ENCODE results near the gene TMEM254.
A peak's percentile ranks its signal among the peaks of the same experiment; 100 is the strongest.
"Not testable (repeated sequence)": the region's sequence is repeated elsewhere in the genome, so short reads cannot be mapped to it uniquely, and the experiment has no call there.

The TMEM254 gene

GRCh38 chr10:80072584-80072983 lies 5.9 kb upstream of the TMEM254 start:
- no peak overlapping the region for H3K27ac ChIP-seq
- DNase-seq (ENCODE audit: low read depth, low spot score) = no peak

- peak; percentile 69 for DNase-seq (ENCODE audit: low read depth, low spot score)
- H3K27ac ChIP-seq = peak overlapping the region; percentile 88
Observed at GRCh38 chr10:80075781-80076180, 2.7 kb upstream of the TMEM254 start.

- peak overlapping the region; percentile 93 for H3K27ac ChIP-seq
- DNase-seq (ENCODE audit: low read depth, low spot score) = no peak
Observed at GRCh38 chr10:80077869-80078447, 507 bp upstream of the TMEM254 start.

- H3K27ac ChIP-seq = peak overlapping the region; percentile 93
- DNase-seq (ENCODE audit: low read depth, low spot score) = no peak
Observed at GRCh38 chr10:80079312-80079719, 851 bp downstream of the TMEM254 start.

GRCh38 chr10:80081026-80081425 lies 2.6 kb downstream of the TMEM254 start:
- DNase-seq (ENCODE audit: low read depth, low spot score) = no peak
- peak overlapping the region; percentile 95 for H3K27ac ChIP-seq

GRCh38 chr10:80081801-80082750 lies 3.6 kb downstream of the TMEM254 start:
- H3K27ac ChIP-seq = peak overlapping the region; percentile 95
- DNase-seq (ENCODE audit: low read depth, low spot score) = peak; percentile 75

GRCh38 chr10:80090121-80090520 lies 11.7 kb downstream of the TMEM254 start:
- no peak for DNase-seq (ENCODE audit: low read depth, low spot score)
- H3K27ac ChIP-seq = no peak overlapping the region

- H3K27ac ChIP-seq = no peak overlapping the region
- DNase-seq (ENCODE audit: low read depth, low spot score) = no peak
Observed at GRCh38 chr10:80094231-80094630, 15.8 kb downstream of the TMEM254 start.

GRCh38 chr10:80098272-80098671 lies 19.8 kb downstream of the TMEM254 start:
- DNase-seq (ENCODE audit: low read depth, low spot score); H3K27ac ChIP-seq: not testable (repeated sequence)

GRCh38 chr10:80099295-80099694 lies 20.8 kb downstream of the TMEM254 start:
- DNase-seq (ENCODE audit: low read depth, low spot score); H3K27ac ChIP-seq: not testable (repeated sequence)

- H3K27ac ChIP-seq = no peak overlapping the region
- no peak for DNase-seq (ENCODE audit: low read depth, low spot score)
Observed at GRCh38 chr10:80100116-80100515, 21.7 kb downstream of the TMEM254 start.

- no peak overlapping the region for H3K27ac ChIP-seq
- DNase-seq (ENCODE audit: low read depth, low spot score) = peak; percentile 57
Observed at GRCh38 chr10:80100861-80101695, 22.6 kb downstream of the TMEM254 start.

GRCh38 chr10:80104066-80104926 lies 25.8 kb downstream of the TMEM254 start:
- H3K27ac ChIP-seq = no peak overlapping the region
- DNase-seq (ENCODE audit: low read depth, low spot score) = no peak

- no peak overlapping the region for H3K27ac ChIP-seq
- DNase-seq (ENCODE audit: low read depth, low spot score) = no peak
Observed at GRCh38 chr10:80108576-80109239, 30.2 kb downstream of the TMEM254 start.

- no peak overlapping the region for H3K27ac ChIP-seq
- no peak for DNase-seq (ENCODE audit: low read depth, low spot score)
Observed at GRCh38 chr10:80110986-80111385, 32.5 kb downstream of the TMEM254 start.

- no peak for DNase-seq (ENCODE audit: low read depth, low spot score)
- H3K27ac ChIP-seq = no peak overlapping the region
Observed at GRCh38 chr10:80118669-80119068, 40.2 kb downstream of the TMEM254 start.

GRCh38 chr10:80122110-80122710 lies 43.7 kb downstream of the TMEM254 start:
- no peak overlapping the region for H3K27ac ChIP-seq
- no peak for DNase-seq (ENCODE audit: low read depth, low spot score)

GRCh38 chr10:80122746-80123145 lies 44.3 kb downstream of the TMEM254 start:
- no peak for DNase-seq (ENCODE audit: low read depth, low spot score)
- no peak overlapping the region for H3K27ac ChIP-seq

- no peak for DNase-seq (ENCODE audit: low read depth, low spot score)
- no peak overlapping the region for H3K27ac ChIP-seq
Observed at GRCh38 chr10:80126876-80127275, 48.4 kb downstream of the TMEM254 start.

Measured in epithelial cell of prostate (primary cell).